ENCODE results near the gene TCAIM.

TCAIM gene

GRCh38 chr3:44338010-44338827 is at the start of gene TCAIM:
TSS of gene TCAIM (plus strand) at chr3:44338766. CDS start at chr3:44354783, 16,017 bp downstream.
- peak within 1 kb of the TSS; percentile 81 for H3K4me3 ChIP-seq (ENCODE audit: low read length)

GRCh38 chr3:44289882-44290462 is 48.6 kb upstream of the TCAIM start:
- no peak overlapping the region for H3K4me3 ChIP-seq (ENCODE audit: low read length)
- TF ChIP-seq ZNF274 (IDR thresholded peaks at IDR 0.05; ENCODE audit: low read depth, low read length) = no peak

More at GRCh38 chr3:44338010-44338827, at the start of gene TCAIM:
- no peak for TF ChIP-seq ZNF274 (IDR thresholded peaks at IDR 0.05; ENCODE audit: low read depth, low read length)

- no peak overlapping the region for H3K4me3 ChIP-seq (ENCODE audit: low read length)
- no peak for TF ChIP-seq ZNF274 (IDR thresholded peaks at IDR 0.05; ENCODE audit: low read depth, low read length)
Observed at GRCh38 chr3:44292276-44292675, 46.3 kb upstream of the TCAIM start.

- no peak overlapping the region for H3K4me3 ChIP-seq (ENCODE audit: low read length)
Observed at GRCh38 chr3:44292947-44293346, 45.6 kb upstream of the TCAIM start.

GRCh38 chr3:44297255-44297654 is 41.3 kb upstream of the TCAIM start:
- TF ChIP-seq ZNF274 (IDR thresholded peaks at IDR 0.05; ENCODE audit: low read depth, low read length) = no peak
- H3K4me3 ChIP-seq (ENCODE audit: low read length) = no peak overlapping the region

More at GRCh38 chr3:44292947-44293346, 45.6 kb upstream of the TCAIM start:
- TF ChIP-seq ZNF274 (IDR thresholded peaks at IDR 0.05; ENCODE audit: low read depth, low read length) = no peak

- TF ChIP-seq ZNF274 (IDR thresholded peaks at IDR 0.05; ENCODE audit: low read depth, low read length) = no peak
Observed at GRCh38 chr3:44301746-44302145, 36.8 kb upstream of the TCAIM start.

GRCh38 chr3:44309500-44309899 is 29.1 kb upstream of the TCAIM start:
- no peak overlapping the region for H3K4me3 ChIP-seq (ENCODE audit: low read length)
- no peak for TF ChIP-seq ZNF274 (IDR thresholded peaks at IDR 0.05; ENCODE audit: low read depth, low read length)

More at GRCh38 chr3:44301746-44302145, 36.8 kb upstream of the TCAIM start:
- no peak overlapping the region for H3K4me3 ChIP-seq (ENCODE audit: low read length)

GRCh38 chr3:44318891-44319311 is 19.7 kb upstream of the TCAIM start:
- H3K4me3 ChIP-seq (ENCODE audit: low read length) = no peak overlapping the region
- TF ChIP-seq ZNF274 (IDR thresholded peaks at IDR 0.05; ENCODE audit: low read depth, low read length) = no peak

GRCh38 chr3:44321335-44321734 is 17.2 kb upstream of the TCAIM start:
- H3K4me3 ChIP-seq (ENCODE audit: low read length) = no peak overlapping the region
- no peak for TF ChIP-seq ZNF274 (IDR thresholded peaks at IDR 0.05; ENCODE audit: low read depth, low read length)

GRCh38 chr3:44323341-44323955 is 15.1 kb upstream of the TCAIM start:
- no peak overlapping the region for H3K4me3 ChIP-seq (ENCODE audit: low read length)
- no peak for TF ChIP-seq ZNF274 (IDR thresholded peaks at IDR 0.05; ENCODE audit: low read depth, low read length)

GRCh38 chr3:44324584-44324983 is 14.0 kb upstream of the TCAIM start:
- no peak overlapping the region for H3K4me3 ChIP-seq (ENCODE audit: low read length)

GRCh38 chr3:44326019-44326418 is 12.5 kb upstream of the TCAIM start:
- no peak for TF ChIP-seq ZNF274 (IDR thresholded peaks at IDR 0.05; ENCODE audit: low read depth, low read length)
- no peak overlapping the region for H3K4me3 ChIP-seq (ENCODE audit: low read length)

More at GRCh38 chr3:44324584-44324983, 14.0 kb upstream of the TCAIM start:
- TF ChIP-seq ZNF274 (IDR thresholded peaks at IDR 0.05; ENCODE audit: low read depth, low read length) = no peak

GRCh38 chr3:44326515-44326914 is 12.1 kb upstream of the TCAIM start:
- TF ChIP-seq ZNF274 (IDR thresholded peaks at IDR 0.05; ENCODE audit: low read depth, low read length) = no peak
- no peak overlapping the region for H3K4me3 ChIP-seq (ENCODE audit: low read length)

- H3K4me3 ChIP-seq (ENCODE audit: low read length) = no peak overlapping the region
- no peak for TF ChIP-seq ZNF274 (IDR thresholded peaks at IDR 0.05; ENCODE audit: low read depth, low read length)
Observed at GRCh38 chr3:44329946-44330345, 8.6 kb upstream of the TCAIM start.

GRCh38 chr3:44330444-44330843 is 8.1 kb upstream of the TCAIM start:
- H3K4me3 ChIP-seq (ENCODE audit: low read length) = no peak overlapping the region
- TF ChIP-seq ZNF274 (IDR thresholded peaks at IDR 0.05; ENCODE audit: low read depth, low read length) = no peak
